ENCODE results near the gene ENPP6.

GRCh38 chr4:184136525-184136924 is 81.1 kb downstream of the ENPP6 start:
- no peak for TF ChIP-seq ZC3H10 (CRISPR knock-in tag; IDR thresholded peaks at IDR 0.05)
- no peak for TF ChIP-seq TSHZ2 (CRISPR knock-in tag; IDR thresholded peaks at IDR 0.05)
- TF ChIP-seq ZFP30 (CRISPR knock-in tag; IDR thresholded peaks at IDR 0.05): no peak
